HCT116 (cell line): ENCODE measurements around the gene SFPQ.

Experiments
- EZH2 ChIP-seq: fragments of 200-600 bp; sonication (generic); IDR thresholded peaks from 2 replicates; pipeline ENCODE4 v1.6.1; 2017; ENCODE audit warnings: antibody characterized with exemption, mixed run types
- MAX ChIP-seq: IDR thresholded peaks from 2 replicates; pipeline ENCODE4 v1.6.1; 2012
- POLR2A ChIP-seq: IDR thresholded peaks from 2 replicates; pipeline ENCODE4 v1.7.0; 2011; ENCODE audit warnings: borderline replicate concordance; ENCODE audit not compliant: insufficient read depth, insufficient read length; ENCODE audit errors: extremely low read depth
- POLR2AphosphoS5 ChIP-seq: IDR thresholded peaks from 2 replicates; pipeline ENCODE4 v1.6.1; 2011; ENCODE audit warnings: mild to moderate bottlenecking, low read depth, low read length, moderate library complexity
- RAD21 ChIP-seq: IDR thresholded peaks from 2 replicates; pipeline ENCODE4 v1.6.1; 2012; ENCODE audit warnings: low read depth, mild to moderate bottlenecking
- SP1 ChIP-seq: IDR thresholded peaks from 2 replicates; pipeline ENCODE4 v1.6.1; 2012; ENCODE audit warnings: low read depth
- ZFX ChIP-seq: fragments of 450-650 bp; IDR thresholded peaks from 2 replicates; pipeline ENCODE4 v1.6.1; 2017
- TF ChIP-seq, protein P1 (sequence below), 3 experiments: fragments of 200-600 bp in 1 of 3; sonication (generic) in 1 of 3; IDR thresholded peaks in 2 of 3; conservative IDR thresholded peaks in 1 of 3; 2 replicates each; pipeline ENCODE4 v1.5.1; 2012 to 2017; ENCODE audit warnings: low read depth in 2 of 3, low read length in 2 of 3, antibody characterized with exemption in 1 of 3, borderline replicate concordance in 1 of 3, control low read depth in 1 of 3, mild to moderate bottlenecking in 1 of 3, mixed read lengths in 1 of 3, mixed run types in 1 of 3, moderate library complexity in 1 of 3; ENCODE audit not compliant: insufficient read depth in 1 of 3
- TF ChIP-seq, protein P2 (sequence below): IDR thresholded peaks from 2 replicates; pipeline ENCODE4 v1.6.1; 2012; ENCODE audit warnings: low read depth

GRCh38 chr1:35231287-35231686 lies 38.3 kb upstream of the SFPQ start:
- TF ChIP-seq POLR2A (no peak), RAD21 (no peak), EZH2 (no peak), ZFX (no peak), SP1 (no peak), POLR2AphosphoS5 (no peak), MAX (no peak)
- TF ChIP-seq, protein P1, sequence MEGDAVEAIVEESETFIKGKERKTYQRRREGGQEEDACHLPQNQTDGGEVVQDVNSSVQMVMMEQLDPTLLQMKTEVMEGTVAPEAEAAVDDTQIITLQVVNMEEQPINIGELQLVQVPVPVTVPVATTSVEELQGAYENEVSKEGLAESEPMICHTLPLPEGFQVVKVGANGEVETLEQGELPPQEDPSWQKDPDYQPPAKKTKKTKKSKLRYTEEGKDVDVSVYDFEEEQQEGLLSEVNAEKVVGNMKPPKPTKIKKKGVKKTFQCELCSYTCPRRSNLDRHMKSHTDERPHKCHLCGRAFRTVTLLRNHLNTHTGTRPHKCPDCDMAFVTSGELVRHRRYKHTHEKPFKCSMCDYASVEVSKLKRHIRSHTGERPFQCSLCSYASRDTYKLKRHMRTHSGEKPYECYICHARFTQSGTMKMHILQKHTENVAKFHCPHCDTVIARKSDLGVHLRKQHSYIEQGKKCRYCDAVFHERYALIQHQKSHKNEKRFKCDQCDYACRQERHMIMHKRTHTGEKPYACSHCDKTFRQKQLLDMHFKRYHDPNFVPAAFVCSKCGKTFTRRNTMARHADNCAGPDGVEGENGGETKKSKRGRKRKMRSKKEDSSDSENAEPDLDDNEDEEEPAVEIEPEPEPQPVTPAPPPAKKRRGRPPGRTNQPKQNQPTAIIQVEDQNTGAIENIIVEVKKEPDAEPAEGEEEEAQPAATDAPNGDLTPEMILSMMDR (IDR thresholded peaks at IDR 0.05 in 2 of 3, conservative IDR thresholded peaks at IDR 0.05 in 1 of 3; ENCODE audit: borderline replicate concordance in 1 of 3, insufficient read depth in 1 of 3, low read depth in 2 of 3, low read length in 2 of 3): no peak
- TF ChIP-seq, protein P2, sequence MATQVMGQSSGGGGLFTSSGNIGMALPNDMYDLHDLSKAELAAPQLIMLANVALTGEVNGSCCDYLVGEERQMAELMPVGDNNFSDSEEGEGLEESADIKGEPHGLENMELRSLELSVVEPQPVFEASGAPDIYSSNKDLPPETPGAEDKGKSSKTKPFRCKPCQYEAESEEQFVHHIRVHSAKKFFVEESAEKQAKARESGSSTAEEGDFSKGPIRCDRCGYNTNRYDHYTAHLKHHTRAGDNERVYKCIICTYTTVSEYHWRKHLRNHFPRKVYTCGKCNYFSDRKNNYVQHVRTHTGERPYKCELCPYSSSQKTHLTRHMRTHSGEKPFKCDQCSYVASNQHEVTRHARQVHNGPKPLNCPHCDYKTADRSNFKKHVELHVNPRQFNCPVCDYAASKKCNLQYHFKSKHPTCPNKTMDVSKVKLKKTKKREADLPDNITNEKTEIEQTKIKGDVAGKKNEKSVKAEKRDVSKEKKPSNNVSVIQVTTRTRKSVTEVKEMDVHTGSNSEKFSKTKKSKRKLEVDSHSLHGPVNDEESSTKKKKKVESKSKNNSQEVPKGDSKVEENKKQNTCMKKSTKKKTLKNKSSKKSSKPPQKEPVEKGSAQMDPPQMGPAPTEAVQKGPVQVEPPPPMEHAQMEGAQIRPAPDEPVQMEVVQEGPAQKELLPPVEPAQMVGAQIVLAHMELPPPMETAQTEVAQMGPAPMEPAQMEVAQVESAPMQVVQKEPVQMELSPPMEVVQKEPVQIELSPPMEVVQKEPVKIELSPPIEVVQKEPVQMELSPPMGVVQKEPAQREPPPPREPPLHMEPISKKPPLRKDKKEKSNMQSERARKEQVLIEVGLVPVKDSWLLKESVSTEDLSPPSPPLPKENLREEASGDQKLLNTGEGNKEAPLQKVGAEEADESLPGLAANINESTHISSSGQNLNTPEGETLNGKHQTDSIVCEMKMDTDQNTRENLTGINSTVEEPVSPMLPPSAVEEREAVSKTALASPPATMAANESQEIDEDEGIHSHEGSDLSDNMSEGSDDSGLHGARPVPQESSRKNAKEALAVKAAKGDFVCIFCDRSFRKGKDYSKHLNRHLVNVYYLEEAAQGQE: no peak
